Cerebellar nuclear complex (tissue), 1 donor: ENCODE data around the gene PTPN7.
"Not testable (repeated sequence)": the region's sequence is repeated elsewhere in the genome, so short reads cannot be mapped to it uniquely, and the experiment has no call there.

ENCODE experiments used
- DNase-seq, 2 experiments: peaks; one replicate each; lab custom pipeline; 2025; lab: John Stamatoyannopoulos, UW

The PTPN7 gene

GRCh38 chr1:202167054-202167453 is 6.7 kb upstream of the PTPN7 start:
- not testable (repeated sequence) for DNase-seq

- no peak for DNase-seq
Observed at GRCh38 chr1:202165942-202166843, 5.8 kb upstream of the PTPN7 start.

GRCh38 chr1:202165267-202165941 is 5.0 kb upstream of the PTPN7 start:
- no peak for DNase-seq

- DNase-seq: no peak
Observed at GRCh38 chr1:202164271-202165037, 4.1 kb upstream of the PTPN7 start.

- no peak for DNase-seq
Observed at GRCh38 chr1:202163281-202164270, 3.2 kb upstream of the PTPN7 start.

- DNase-seq: no peak
Observed at GRCh38 chr1:202162418-202163280, 2.2 kb upstream of the PTPN7 start.

- DNase-seq: no peak
Observed at GRCh38 chr1:202162047-202162417, 1.6 kb upstream of the PTPN7 start.

- no peak for DNase-seq
Observed at GRCh38 chr1:202161151-202162046, 997 bp upstream of the PTPN7 start.

GRCh38 chr1:202159534-202160371 is 649 bp downstream of the PTPN7 start:
- DNase-seq: no peak

- no peak for DNase-seq
Observed at GRCh38 chr1:202158810-202159533, 1.4 kb downstream of the PTPN7 start.

GRCh38 chr1:202157945-202158344 is 2.5 kb downstream of the PTPN7 start:
- DNase-seq: no peak

- no peak for DNase-seq
Observed at GRCh38 chr1:202156590-202156989, 3.8 kb downstream of the PTPN7 start.

GRCh38 chr1:202155478-202156021 is 4.9 kb downstream of the PTPN7 start:
- no peak for DNase-seq

- no peak for DNase-seq
Observed at GRCh38 chr1:202154766-202155477, 5.5 kb downstream of the PTPN7 start.

- DNase-seq: no peak
Observed at GRCh38 chr1:202154148-202154765, 6.1 kb downstream of the PTPN7 start.

GRCh38 chr1:202153284-202153683 is 7.1 kb downstream of the PTPN7 start:
- DNase-seq: no peak
